AG04449 (cell line): Measurements from ENCODE around the gene NPIPB9.
"Not testable (repeated sequence)": the region's sequence is repeated elsewhere in the genome, so short reads cannot be mapped to it uniquely, and the experiment has no call there.

ENCODE experiments used
- CTCF ChIA-PET: fragments of 350-600 bp; formaldehyde crosslinking; extraction: SDS; loops from one replicate; lab custom pipeline; 2021; ENCODE audit warnings: antibody characterized with exemption; lab: Yijun Ruan, JAX
- POLR2A ChIA-PET: fragments of 400-600, 350-600 bp; formaldehyde crosslinking; extraction: SDS; loops from one replicate; lab custom pipeline; 2020; ENCODE audit warnings: antibody characterized with exemption, inconsistent platforms; lab: Yijun Ruan, JAX
- DNase-seq: peaks from one replicate; pipeline ENCODE4 v3.0.0-alpha.2; 2010; ENCODE audit warnings: low read depth, low spot score
- H3K4me3 ChIP-seq: 2 replicates; pipeline ENCODE4 v1.5.1; 2011; ENCODE audit warnings: low read depth, mild to moderate bottlenecking, control low read depth, low read length

The NPIPB9 gene

DNA sequence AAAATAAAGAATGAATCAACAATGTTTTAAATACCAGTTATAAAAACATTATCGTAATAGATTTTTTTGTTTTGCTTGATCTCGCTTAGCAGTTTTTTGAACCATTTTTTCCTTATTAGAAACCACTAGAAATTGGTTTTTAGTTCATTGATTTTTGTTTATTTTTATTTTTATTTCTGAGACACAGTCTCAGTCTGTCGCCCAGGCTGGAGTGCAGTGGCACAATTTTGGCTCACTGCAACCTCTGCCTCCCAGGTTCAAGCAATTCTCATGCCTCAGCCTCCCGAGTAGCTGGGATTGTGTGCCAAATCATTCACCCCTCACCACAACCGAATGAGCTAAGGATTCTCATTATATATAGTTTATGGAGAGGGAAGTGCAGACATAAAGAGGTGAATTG, at the start of gene NPIPB9:
Gene NPIPB9, plus strand, starts transcription at position 301 of the 400 bp plus-strand sequence.
- DNase-seq, H3K4me3 ChIP-seq, CTCF ChIA-PET, POLR2A ChIA-PET: not testable (repeated sequence)

GRCh38 chr16:28704246-28704645, 47.3 kb upstream of the NPIPB9 start:
- DNase-seq, CTCF ChIA-PET, POLR2A ChIA-PET, H3K4me3 ChIP-seq: not testable (repeated sequence)

DNA sequence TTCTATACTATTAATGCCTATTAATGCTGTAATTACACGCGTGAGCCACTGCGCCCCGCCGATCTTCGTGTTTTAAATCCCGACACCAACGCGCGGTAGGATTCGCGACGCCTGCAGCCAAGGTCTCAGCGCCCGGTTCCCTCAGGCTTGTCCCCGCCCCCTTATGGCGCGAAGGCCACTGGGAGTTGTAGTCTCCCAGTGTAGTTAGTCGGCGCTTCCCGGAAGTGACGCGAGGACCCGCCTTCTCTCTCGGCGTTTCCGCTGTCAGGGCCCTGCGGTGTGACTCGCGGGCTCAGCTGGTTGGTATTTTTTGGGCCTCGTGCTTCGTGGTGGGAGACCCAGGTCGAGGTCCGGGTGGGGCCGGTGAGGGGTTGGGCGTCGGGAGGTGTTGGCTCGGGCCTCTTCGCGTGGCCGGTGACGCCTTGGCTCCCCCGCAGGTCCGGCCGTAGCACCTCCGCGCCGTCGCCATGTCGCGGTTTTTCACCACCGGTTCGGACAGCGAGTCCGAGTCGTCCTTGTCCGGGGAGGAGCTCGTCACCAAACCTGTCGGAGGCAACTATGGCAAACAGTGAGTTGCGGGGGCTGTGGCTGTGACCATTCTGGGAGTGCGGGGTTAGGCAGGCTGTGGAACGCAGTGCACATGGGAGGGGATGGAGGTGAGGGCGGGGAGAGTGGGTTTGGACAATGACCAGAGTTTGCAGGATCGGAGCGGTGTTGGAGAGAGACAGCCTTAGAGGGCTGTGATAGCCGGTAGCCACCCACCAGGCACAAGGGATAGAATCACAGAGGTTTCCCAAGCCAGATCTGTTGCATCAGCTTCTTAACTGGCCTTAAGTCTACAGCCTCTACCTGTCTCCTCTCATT, 40.1 kb upstream of the NPIPB9 start, which contains the start of gene EIF3C:
Gene EIF3C, plus strand, starts transcription at position 245 of the 864 bp plus-strand sequence. Its CDS starts 223 bp downstream, at position 468.
- CTCF ChIA-PET, DNase-seq, H3K4me3 ChIP-seq, POLR2A ChIA-PET: not testable (repeated sequence)

DNA sequence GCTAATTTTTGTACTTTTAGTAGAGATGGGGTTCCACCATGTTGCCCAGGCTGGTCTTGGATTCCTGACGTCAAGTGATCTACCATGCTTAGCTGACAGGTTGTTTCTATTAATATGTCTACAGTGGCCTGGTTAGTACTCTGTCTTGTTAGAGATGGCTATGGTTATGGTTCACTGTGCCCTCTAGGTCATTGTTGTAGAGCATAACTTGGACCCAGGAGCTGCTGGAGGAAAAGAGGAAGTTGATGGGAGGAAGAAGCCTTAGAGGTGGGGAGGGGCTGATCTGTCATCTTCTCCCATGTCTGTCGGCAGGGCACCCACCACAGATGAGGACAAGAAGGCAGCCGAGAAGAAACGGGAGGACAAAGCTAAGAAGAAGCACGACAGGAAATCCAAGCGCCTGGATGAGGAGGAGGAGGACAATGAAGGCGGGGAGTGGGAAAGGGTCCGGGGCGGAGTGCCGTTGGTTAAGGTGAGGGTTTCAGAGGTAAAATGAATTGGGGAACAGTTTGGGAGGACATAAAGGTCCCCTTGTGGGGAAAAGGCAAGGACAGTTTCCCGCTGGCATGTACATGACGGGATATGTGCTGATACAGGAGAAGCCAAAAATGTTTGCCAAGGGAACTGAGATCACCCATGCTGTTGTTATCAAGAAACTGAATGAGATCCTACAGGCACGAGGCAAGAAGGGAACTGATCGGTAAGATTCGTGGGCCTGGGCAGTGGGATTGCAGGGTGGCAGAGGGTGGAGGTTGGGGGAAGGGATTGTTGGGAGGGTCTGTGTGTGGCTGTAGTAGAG, 28.5 kb upstream of the NPIPB9 start:
- CTCF ChIA-PET, POLR2A ChIA-PET, DNase-seq, H3K4me3 ChIP-seq: not testable (repeated sequence)

DNA sequence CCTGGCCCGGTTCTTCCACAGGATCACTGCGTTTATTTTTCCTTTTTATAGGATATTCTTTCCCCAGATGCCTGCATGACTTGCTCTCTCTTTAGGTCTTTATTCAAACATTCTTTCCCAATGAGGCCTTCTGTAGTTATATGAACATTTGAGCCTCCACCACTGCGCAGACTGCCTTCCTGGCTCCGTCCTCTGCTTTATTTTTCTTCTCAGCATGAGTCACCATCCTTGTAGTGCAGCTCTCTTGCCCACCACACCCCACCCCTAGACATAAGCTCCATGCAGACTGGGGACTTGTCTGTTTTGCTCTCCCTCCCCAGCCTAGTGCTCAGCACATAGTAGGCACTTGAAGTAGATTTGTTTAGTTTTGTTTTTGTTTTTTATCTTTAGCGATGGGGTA, 20.3 kb upstream of the NPIPB9 start:
- POLR2A ChIA-PET, CTCF ChIA-PET, DNase-seq, H3K4me3 ChIP-seq: not testable (repeated sequence)

GRCh38 chr16:28732455-28733124, 19.0 kb upstream of the NPIPB9 start:
- H3K4me3 ChIP-seq, DNase-seq, POLR2A ChIA-PET, CTCF ChIA-PET: not testable (repeated sequence)

DNA sequence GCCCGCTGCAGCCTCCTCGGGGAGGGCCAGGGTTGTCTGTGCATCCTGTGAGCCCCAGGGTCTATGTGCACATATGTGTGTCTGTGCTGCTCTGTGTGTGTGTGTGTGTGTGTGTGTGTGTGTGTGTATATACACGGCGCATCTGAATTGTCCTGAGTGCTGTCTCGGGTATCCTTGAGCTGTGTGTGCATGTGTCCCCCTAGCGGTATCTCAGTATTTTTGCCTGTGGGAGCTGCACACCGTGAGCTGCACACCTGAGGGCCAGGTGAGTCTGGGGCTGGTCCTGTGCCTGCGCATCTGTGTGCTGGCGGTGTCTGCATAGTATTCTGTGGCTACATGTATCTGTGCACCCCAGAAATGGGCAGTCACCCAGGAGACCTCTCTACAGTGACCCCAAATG, 11.8 kb upstream of the NPIPB9 start:
- CTCF ChIA-PET, DNase-seq, H3K4me3 ChIP-seq, POLR2A ChIA-PET: not testable (repeated sequence)

GRCh38 chr16:28740631-28741030, 11.0 kb upstream of the NPIPB9 start:
- DNase-seq, H3K4me3 ChIP-seq, CTCF ChIA-PET, POLR2A ChIA-PET: not testable (repeated sequence)

DNA sequence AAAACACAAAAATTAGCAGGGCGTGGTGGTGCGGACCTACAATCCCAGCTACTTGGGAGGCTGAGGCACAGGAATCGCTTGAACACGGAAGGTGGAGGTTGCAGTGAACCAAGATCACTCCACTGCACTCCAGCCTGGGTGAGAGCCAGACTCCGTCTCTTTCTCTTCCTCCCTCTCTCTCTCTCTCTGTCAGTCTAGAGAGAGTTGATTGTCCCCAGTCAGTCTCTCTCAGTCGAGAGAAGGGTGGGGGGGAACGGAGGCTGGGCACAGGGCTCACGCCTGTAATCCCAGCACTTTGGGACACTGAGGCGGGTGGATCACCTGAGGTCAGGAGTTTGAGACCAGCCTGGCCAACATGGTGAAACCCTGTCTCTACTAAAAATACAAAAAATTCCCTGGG, 10.3 kb upstream of the NPIPB9 start:
- H3K4me3 ChIP-seq, CTCF ChIA-PET, POLR2A ChIA-PET, DNase-seq: not testable (repeated sequence)

GRCh38 chr16:28746618-28747350, 4.8 kb upstream of the NPIPB9 start:
- CTCF ChIA-PET, DNase-seq, POLR2A ChIA-PET, H3K4me3 ChIP-seq: not testable (repeated sequence)

- DNase-seq, POLR2A ChIA-PET, H3K4me3 ChIP-seq, CTCF ChIA-PET: not testable (repeated sequence)
These were observed 1.6 kb upstream of the NPIPB9 start for GRCh38 chr16:28749997-28750465.

DNA sequence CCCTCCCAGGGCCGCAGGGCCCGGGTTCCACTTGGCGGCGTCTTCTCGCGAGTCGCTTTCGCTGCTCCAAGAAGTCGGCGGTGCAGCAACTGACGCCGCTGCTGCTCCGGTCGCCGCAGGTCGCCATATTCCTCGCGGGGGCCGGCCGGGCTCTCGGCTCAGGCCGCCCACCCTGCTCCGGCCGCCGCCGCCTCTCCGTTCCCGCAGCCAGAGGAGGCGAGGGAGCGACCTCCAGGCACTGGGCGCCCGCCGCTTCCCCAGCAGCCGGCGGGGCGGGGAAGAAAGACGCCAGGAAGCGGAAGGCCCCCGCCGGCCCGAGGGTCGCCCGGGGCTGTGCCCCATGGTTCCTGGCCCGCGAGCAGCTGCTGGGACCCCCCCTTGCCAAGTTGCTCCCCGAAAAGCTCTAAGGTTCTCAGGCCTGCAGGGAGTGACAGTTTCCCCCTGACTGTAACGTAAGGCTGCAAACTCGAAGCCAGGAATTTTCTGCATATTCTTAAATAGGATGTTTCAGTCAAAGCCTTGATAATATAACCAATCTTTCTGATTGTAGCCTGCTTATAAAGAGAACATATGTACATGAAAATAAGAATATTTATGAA, 1.0 kb upstream of the NPIPB9 start:
- DNase-seq, CTCF ChIA-PET, POLR2A ChIA-PET, H3K4me3 ChIP-seq: not testable (repeated sequence)

GRCh38 chr16:28781697-28782096, 30.1 kb downstream of the NPIPB9 start:
- CTCF ChIA-PET, POLR2A ChIA-PET: not testable (repeated sequence)

DNA sequence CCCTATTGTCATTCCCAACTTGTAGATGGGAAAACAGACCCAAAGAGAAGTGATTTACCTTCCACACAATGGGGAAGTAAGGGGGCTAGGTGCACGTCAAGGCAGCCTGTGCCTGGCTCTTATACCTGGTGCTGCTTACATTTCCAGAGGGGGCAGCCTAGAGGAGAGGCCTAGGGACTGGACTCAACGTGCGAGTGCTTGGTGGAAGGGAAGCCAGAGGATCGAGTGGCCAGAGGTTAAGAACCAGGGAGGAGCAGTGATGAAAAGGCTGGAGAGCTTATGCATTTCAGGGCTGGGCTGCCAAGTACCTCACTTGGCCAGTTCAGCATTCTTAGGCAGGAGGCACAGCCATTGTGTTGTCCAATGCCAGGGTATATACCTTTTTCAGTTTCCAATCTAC, 30.8 kb downstream of the NPIPB9 start:
- CTCF ChIA-PET, POLR2A ChIA-PET, DNase-seq, H3K4me3 ChIP-seq: not testable (repeated sequence)

More at GRCh38 chr16:28781697-28782096, 30.1 kb downstream of the NPIPB9 start:
- H3K4me3 ChIP-seq, DNase-seq: not testable (repeated sequence)
